WTC11 (cell line): Measurements from ENCODE around the gene COX7B2. TPM values are rescaled to one million over a fixed set of nuclear protein-coding genes. Genes with fewer than 3 reads are reported as not detected.

Experiments
- ATAC-seq: fragments of 200-7000 bp; cut with Tn5 transposase; 2 replicates; pipeline ENCODE4 v1.10.0; 2021; ENCODE audit warnings: mild to moderate bottlenecking, moderate library complexity
- CTCF ChIA-PET: fragments of 300-600 bp; sonication (Branson Sonifier 250); formaldehyde crosslinking; loops from one replicate; lab custom pipeline; 2021; ENCODE audit warnings: antibody characterized with exemption; lab: Charles Lee
- POLR2A ChIA-PET: fragments of 350-600 bp; sonication (Branson Sonifier 250); formaldehyde crosslinking; loops from one replicate; lab custom pipeline; 2021; ENCODE audit warnings: antibody characterized with exemption; lab: Charles Lee
- DNase-seq: peaks from one replicate; pipeline ENCODE4 v3.0.0; 2021; ENCODE audit warnings: low spot score
- H3K27ac Mint-ChIP-seq: 2 replicates; pipeline ENCODE4 v1.8.0; 2021; ENCODE audit warnings: mixed read lengths
- H3K27me3 Mint-ChIP-seq: 2 replicates; pipeline ENCODE4 v1.8.0; 2021; ENCODE audit warnings: low read depth, mild to moderate bottlenecking, moderate library complexity, mixed read lengths
- H3K36me3 Mint-ChIP-seq: 2 replicates; pipeline ENCODE4 v1.8.0; 2021; ENCODE audit warnings: mixed read lengths
- H3K4me1 Mint-ChIP-seq: 2 replicates; pipeline ENCODE4 v1.8.0; 2022; ENCODE audit warnings: mixed read lengths
- H3K4me3 Mint-ChIP-seq: 2 replicates; pipeline ENCODE4 v1.8.0; 2021; ENCODE audit warnings: mild to moderate bottlenecking, moderate library complexity, mixed read lengths
- H3K9me3 Mint-ChIP-seq: 2 replicates; pipeline ENCODE4 v1.8.0; 2021; ENCODE audit warnings: mixed read lengths
- CREM ChIP-seq: sonication (generic); formaldehyde crosslinking; IDR thresholded peaks from 2 replicates; pipeline ENCODE4 v1.8.1; 2022; ENCODE audit warnings: mild to moderate bottlenecking, missing genetic modification reagents, moderate library complexity
- GRHL2 ChIP-seq: fragments of 250-450 bp; sonication (Bioruptor Pico); IDR thresholded peaks from 2 replicates; pipeline ENCODE4 v1.8.0; 2022; ENCODE audit warnings: mild to moderate bottlenecking, moderate library complexity; ENCODE audit not compliant: insufficient replicate concordance, severe bottlenecking
- JUN ChIP-seq: sonication (generic); formaldehyde crosslinking; IDR thresholded peaks from 2 replicates; pipeline ENCODE4 v1.8.0; 2023; ENCODE audit warnings: mild to moderate bottlenecking, missing genetic modification reagents
- NR1H2 ChIP-seq: sonication (generic); formaldehyde crosslinking; IDR thresholded peaks from 2 replicates; pipeline ENCODE4 v1.9.0; 2021; ENCODE audit warnings: mild to moderate bottlenecking, moderate library complexity, missing genetic modification reagents
- ZNF138 ChIP-seq: sonication (generic); formaldehyde crosslinking; conservative IDR thresholded peaks from 2 replicates; pipeline ENCODE4 v1.8.1; 2022; ENCODE audit warnings: mild to moderate bottlenecking, moderate library complexity, missing genetic modification reagents
- ZNF232 ChIP-seq: sonication (generic); formaldehyde crosslinking; IDR thresholded peaks from 2 replicates; pipeline ENCODE4 v1.8.0; 2022; ENCODE audit warnings: mild to moderate bottlenecking, missing genetic modification reagents
- total RNA-seq: library from RNA; stranded (reverse); gene quantifications from 3 replicates; pipeline ENCODE4 v1.2.3, GENCODE V29; 2021
- TF ChIP-seq, protein P1 (sequence below): sonication (generic); formaldehyde crosslinking; IDR thresholded peaks from 2 replicates; pipeline ENCODE4 v1.8.1; 2023; ENCODE audit warnings: mild to moderate bottlenecking, moderate library complexity, missing genetic modification reagents
- TF ChIP-seq, protein P2 (sequence below): sonication (generic); formaldehyde crosslinking; IDR thresholded peaks from 2 replicates; pipeline ENCODE4 v1.8.1; 2023; ENCODE audit warnings: mild to moderate bottlenecking, missing genetic modification reagents, moderate library complexity
- TF ChIP-seq, protein P3 (sequence below): sonication (generic); formaldehyde crosslinking; IDR thresholded peaks from 2 replicates; pipeline ENCODE4 v1.8.1; 2022; ENCODE audit warnings: low read depth, mild to moderate bottlenecking, moderate library complexity, missing genetic modification reagents, borderline replicate concordance
- TF ChIP-seq, protein P4 (sequence below): sonication (generic); formaldehyde crosslinking; conservative IDR thresholded peaks from 2 replicates; pipeline ENCODE4 v1.8.1; 2023; ENCODE audit warnings: mild to moderate bottlenecking, low read depth, missing genetic modification reagents, moderate library complexity
- TF ChIP-seq, protein P5 (sequence below): sonication (generic); formaldehyde crosslinking; IDR thresholded peaks from 2 replicates; pipeline ENCODE4 v1.8.0; 2022; ENCODE audit warnings: mild to moderate bottlenecking, missing genetic modification reagents
- TF ChIP-seq, protein P6 (sequence below): sonication (generic); formaldehyde crosslinking; IDR thresholded peaks from 2 replicates; pipeline ENCODE4 v1.8.1; 2023; ENCODE audit warnings: mild to moderate bottlenecking, missing genetic modification reagents
- TF ChIP-seq, protein P7 (sequence below): sonication (generic); formaldehyde crosslinking; IDR thresholded peaks from 2 replicates; pipeline ENCODE4 v1.8.1; 2023; ENCODE audit warnings: mild to moderate bottlenecking, missing genetic modification reagents, borderline replicate concordance

The COX7B2 gene
- total RNA-seq, 1 experiment from 2014 or later = not detected

DNA sequence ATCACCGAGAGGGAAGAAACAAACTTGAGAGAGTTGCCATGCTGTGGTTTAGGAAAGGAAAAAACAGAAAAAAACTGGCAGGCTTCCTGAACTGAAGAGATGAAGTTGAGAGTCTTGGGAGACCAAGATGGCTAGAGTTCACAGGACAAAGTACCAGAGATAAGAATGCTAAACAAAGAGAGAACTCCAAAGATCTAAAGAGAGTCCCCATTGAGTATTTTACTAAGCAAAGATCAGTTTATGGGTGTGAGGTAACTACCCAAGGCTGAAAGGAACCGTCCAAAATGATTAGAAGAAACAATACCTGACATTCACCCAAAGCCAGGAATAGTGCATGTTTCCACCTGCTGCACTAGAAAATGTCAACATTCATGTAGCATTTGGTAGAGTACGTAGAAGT lies 21.8 kb upstream of the COX7B2 start (continued):
- TF ChIP-seq, protein P1, sequence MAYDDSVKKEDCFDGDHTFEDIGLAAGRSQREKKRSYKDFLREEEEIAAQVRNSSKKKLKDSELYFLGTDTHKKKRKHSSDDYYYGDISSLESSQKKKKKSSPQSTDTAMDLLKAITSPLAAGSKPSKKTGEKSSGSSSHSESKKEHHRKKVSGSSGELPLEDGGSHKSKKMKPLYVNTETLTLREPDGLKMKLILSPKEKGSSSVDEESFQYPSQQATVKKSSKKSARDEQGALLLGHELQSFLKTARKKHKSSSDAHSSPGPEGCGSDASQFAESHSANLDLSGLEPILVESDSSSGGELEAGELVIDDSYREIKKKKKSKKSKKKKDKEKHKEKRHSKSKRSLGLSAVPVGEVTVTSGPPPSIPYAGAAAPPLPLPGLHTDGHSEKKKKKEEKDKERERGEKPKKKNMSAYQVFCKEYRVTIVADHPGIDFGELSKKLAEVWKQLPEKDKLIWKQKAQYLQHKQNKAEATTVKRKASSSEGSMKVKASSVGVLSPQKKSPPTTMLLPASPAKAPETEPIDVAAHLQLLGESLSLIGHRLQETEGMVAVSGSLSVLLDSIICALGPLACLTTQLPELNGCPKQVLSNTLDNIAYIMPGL (CRISPR knock-in tag) = no peak
- TF ChIP-seq, protein P2, sequence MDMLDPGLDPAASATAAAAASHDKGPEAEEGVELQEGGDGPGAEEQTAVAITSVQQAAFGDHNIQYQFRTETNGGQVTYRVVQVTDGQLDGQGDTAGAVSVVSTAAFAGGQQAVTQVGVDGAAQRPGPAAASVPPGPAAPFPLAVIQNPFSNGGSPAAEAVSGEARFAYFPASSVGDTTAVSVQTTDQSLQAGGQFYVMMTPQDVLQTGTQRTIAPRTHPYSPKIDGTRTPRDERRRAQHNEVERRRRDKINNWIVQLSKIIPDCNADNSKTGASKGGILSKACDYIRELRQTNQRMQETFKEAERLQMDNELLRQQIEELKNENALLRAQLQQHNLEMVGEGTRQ (CRISPR knock-in tag) = no peak
- TF ChIP-seq, protein P3, sequence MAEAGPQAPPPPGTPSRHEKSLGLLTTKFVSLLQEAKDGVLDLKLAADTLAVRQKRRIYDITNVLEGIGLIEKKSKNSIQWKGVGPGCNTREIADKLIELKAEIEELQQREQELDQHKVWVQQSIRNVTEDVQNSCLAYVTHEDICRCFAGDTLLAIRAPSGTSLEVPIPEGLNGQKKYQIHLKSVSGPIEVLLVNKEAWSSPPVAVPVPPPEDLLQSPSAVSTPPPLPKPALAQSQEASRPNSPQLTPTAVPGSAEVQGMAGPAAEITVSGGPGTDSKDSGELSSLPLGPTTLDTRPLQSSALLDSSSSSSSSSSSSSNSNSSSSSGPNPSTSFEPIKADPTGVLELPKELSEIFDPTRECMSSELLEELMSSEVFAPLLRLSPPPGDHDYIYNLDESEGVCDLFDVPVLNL (CRISPR knock-in tag) = no peak
- TF ChIP-seq CREM = no peak
- TF ChIP-seq, protein P4, sequence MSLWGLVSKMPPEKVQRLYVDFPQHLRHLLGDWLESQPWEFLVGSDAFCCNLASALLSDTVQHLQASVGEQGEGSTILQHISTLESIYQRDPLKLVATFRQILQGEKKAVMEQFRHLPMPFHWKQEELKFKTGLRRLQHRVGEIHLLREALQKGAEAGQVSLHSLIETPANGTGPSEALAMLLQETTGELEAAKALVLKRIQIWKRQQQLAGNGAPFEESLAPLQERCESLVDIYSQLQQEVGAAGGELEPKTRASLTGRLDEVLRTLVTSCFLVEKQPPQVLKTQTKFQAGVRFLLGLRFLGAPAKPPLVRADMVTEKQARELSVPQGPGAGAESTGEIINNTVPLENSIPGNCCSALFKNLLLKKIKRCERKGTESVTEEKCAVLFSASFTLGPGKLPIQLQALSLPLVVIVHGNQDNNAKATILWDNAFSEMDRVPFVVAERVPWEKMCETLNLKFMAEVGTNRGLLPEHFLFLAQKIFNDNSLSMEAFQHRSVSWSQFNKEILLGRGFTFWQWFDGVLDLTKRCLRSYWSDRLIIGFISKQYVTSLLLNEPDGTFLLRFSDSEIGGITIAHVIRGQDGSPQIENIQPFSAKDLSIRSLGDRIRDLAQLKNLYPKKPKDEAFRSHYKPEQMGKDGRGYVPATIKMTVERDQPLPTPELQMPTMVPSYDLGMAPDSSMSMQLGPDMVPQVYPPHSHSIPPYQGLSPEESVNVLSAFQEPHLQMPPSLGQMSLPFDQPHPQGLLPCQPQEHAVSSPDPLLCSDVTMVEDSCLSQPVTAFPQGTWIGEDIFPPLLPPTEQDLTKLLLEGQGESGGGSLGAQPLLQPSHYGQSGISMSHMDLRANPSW (CRISPR knock-in tag) = no peak
- TF ChIP-seq JUN = no peak
- no peak for TF ChIP-seq NR1H2
- TF ChIP-seq, protein P5, sequence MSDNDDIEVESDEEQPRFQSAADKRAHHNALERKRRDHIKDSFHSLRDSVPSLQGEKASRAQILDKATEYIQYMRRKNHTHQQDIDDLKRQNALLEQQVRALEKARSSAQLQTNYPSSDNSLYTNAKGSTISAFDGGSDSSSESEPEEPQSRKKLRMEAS = no peak
- TF ChIP-seq, protein P6, sequence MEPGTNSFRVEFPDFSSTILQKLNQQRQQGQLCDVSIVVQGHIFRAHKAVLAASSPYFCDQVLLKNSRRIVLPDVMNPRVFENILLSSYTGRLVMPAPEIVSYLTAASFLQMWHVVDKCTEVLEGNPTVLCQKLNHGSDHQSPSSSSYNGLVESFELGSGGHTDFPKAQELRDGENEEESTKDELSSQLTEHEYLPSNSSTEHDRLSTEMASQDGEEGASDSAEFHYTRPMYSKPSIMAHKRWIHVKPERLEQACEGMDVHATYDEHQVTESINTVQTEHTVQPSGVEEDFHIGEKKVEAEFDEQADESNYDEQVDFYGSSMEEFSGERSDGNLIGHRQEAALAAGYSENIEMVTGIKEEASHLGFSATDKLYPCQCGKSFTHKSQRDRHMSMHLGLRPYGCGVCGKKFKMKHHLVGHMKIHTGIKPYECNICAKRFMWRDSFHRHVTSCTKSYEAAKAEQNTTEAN (CRISPR knock-in tag) = no peak
- no peak for TF ChIP-seq ZNF138 (CRISPR knock-in tag)
- TF ChIP-seq GRHL2 (CRISPR knock-in tag) = no peak
- TF ChIP-seq, all 79 proteins: peak for 0

DNA sequence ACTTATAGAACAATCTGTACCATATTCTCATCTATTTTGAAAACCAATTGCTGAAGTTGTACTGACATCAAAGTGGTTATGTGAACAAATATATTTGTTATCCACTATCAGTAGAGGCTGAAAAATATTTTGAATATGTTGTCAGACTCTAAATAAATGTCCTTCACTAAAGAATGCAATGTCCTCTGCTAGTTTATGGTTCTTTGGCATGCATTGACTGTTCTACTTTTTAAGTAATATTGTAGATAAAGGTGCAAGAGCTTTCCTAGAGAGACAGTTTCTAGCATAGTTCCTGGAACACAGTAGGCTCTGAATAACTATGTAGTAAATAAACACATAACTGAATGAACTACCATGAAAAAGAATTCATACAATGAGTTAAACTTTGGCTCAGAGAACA lies 18.2 kb upstream of the COX7B2 start:
- H3K4me3 Mint-ChIP-seq = no peak overlapping the region
- H3K27me3 Mint-ChIP-seq = peaks cover 3% of the 10 kb centered on the region; the same call in 1 of the 2 replicates
- H3K27ac Mint-ChIP-seq = no peak overlapping the region
- ChIA-PET CTCF (no interaction called here), POLR2A (no interaction called here)
- no peaks in the 10 kb centered on the region for H3K4me1 Mint-ChIP-seq
- TF ChIP-seq ZNF138 (CRISPR knock-in tag) (no peak), ZNF232 (CRISPR knock-in tag) (no peak)
- TF ChIP-seq, protein P7, sequence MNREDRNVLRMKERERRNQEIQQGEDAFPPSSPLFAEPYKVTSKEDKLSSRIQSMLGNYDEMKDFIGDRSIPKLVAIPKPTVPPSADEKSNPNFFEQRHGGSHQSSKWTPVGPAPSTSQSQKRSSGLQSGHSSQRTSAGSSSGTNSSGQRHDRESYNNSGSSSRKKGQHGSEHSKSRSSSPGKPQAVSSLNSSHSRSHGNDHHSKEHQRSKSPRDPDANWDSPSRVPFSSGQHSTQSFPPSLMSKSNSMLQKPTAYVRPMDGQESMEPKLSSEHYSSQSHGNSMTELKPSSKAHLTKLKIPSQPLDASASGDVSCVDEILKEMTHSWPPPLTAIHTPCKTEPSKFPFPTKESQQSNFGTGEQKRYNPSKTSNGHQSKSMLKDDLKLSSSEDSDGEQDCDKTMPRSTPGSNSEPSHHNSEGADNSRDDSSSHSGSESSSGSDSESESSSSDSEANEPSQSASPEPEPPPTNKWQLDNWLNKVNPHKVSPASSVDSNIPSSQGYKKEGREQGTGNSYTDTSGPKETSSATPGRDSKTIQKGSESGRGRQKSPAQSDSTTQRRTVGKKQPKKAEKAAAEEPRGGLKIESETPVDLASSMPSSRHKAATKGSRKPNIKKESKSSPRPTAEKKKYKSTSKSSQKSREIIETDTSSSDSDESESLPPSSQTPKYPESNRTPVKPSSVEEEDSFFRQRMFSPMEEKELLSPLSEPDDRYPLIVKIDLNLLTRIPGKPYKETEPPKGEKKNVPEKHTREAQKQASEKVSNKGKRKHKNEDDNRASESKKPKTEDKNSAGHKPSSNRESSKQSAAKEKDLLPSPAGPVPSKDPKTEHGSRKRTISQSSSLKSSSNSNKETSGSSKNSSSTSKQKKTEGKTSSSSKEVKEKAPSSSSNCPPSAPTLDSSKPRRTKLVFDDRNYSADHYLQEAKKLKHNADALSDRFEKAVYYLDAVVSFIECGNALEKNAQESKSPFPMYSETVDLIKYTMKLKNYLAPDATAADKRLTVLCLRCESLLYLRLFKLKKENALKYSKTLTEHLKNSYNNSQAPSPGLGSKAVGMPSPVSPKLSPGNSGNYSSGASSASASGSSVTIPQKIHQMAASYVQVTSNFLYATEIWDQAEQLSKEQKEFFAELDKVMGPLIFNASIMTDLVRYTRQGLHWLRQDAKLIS (CRISPR knock-in tag) = no peak
- no peak for ATAC-seq
- no peak for DNase-seq
- no peaks in the 10 kb centered on the region for H3K9me3 Mint-ChIP-seq
- H3K36me3 Mint-ChIP-seq = no peaks in the 10 kb centered on the region
